DOHH2 (cell line): ENCODE data around the gene NFIA.
"Not testable (repeated sequence)": the region's sequence is repeated elsewhere in the genome, so short reads cannot be mapped to it uniquely, and the experiment has no call there.

ENCODE experiments used
- H3F3A ChIP-seq: fragments of 200-600 bp; sonication (generic), shearing (Covaris generic); 2 replicates; pipeline ENCODE4 v1.6.0; 2016; ENCODE audit warnings: antibody characterized with exemption, mild to moderate bottlenecking; ENCODE audit not compliant: control insufficient read depth, insufficient read depth
- H3K27ac ChIP-seq: fragments of 200-600 bp; sonication (generic); 2 replicates; pipeline ENCODE4 v1.5.1; 2014; ENCODE audit warnings: low read depth, mild to moderate bottlenecking, low read length, moderate library complexity
- H3K27me3 ChIP-seq: fragments of 200-600 bp; sonication (generic); 2 replicates; pipeline ENCODE4 v1.6.1; 2014; ENCODE audit warnings: mild to moderate bottlenecking, low read length, mixed read lengths; ENCODE audit not compliant: control insufficient read depth
- H3K36me3 ChIP-seq: fragments of 200-600 bp; sonication (generic); 2 replicates; pipeline ENCODE4 v1.6.1; 2014; ENCODE audit warnings: mild to moderate bottlenecking, low read length, moderate library complexity, mixed read lengths; ENCODE audit not compliant: control insufficient read depth
- H3K4me1 ChIP-seq: fragments of 200-600 bp; sonication (generic); 2 replicates; pipeline ENCODE4 v1.6.1; 2014; ENCODE audit warnings: mild to moderate bottlenecking, low read length, mixed read lengths; ENCODE audit not compliant: control insufficient read depth
- H3K4me2 ChIP-seq: fragments of 200-600 bp; sonication (generic); 2 replicates; pipeline ENCODE4 v1.6.0; 2014; ENCODE audit warnings: mild to moderate bottlenecking, low read length, moderate library complexity
- H3K4me3 ChIP-seq: fragments of 200-600 bp; sonication (generic); 2 replicates; pipeline ENCODE4 v1.5.1; 2014; ENCODE audit warnings: mild to moderate bottlenecking, low read length, mixed read lengths
- H3K79me2 ChIP-seq: fragments of 200-600 bp; sonication (generic); 2 replicates; pipeline ENCODE4 v1.6.1; 2014; ENCODE audit warnings: mild to moderate bottlenecking, low read length, mixed read lengths; ENCODE audit not compliant: control insufficient read depth
- H3K9me2 ChIP-seq: fragments of 200-600 bp; sonication (generic); replicated peaks from 2 replicates; pipeline ENCODE4 v1.6.1; 2014; ENCODE audit warnings: mild to moderate bottlenecking, low read length, mixed read lengths; ENCODE audit not compliant: control insufficient read depth
- H3K9me3 ChIP-seq: fragments of 200-600 bp; sonication (generic); 2 replicates; pipeline ENCODE4 v1.6.1; 2014; ENCODE audit warnings: antibody characterized with exemption, low read length, mixed read lengths; ENCODE audit not compliant: control insufficient read depth, insufficient read depth
- H4K20me1 ChIP-seq: fragments of 200-600 bp; sonication (generic); 2 replicates; pipeline ENCODE4 v1.6.0; 2014; ENCODE audit warnings: low read depth, mild to moderate bottlenecking, antibody characterized with exemption, low read length, moderate library complexity; ENCODE audit not compliant: control insufficient read depth, insufficient read depth
- EZH2phosphoT487 ChIP-seq: fragments of 200-600 bp; sonication (generic); IDR thresholded peaks from 2 replicates; pipeline ENCODE4 v1.6.1; 2017; ENCODE audit warnings: borderline replicate concordance, mild to moderate bottlenecking, antibody characterized with exemption, low read length, moderate library complexity, mixed read lengths
- TF ChIP-seq, protein P1 (sequence below): fragments of 200-600 bp; sonication (generic); IDR thresholded peaks from one replicate; pipeline ENCODE4 v1.5.1; 2014; ENCODE audit warnings: antibody characterized with exemption, mild to moderate bottlenecking, low read depth, low read length; ENCODE audit not compliant: poor library complexity, severe bottlenecking

NFIA gene

DNA sequence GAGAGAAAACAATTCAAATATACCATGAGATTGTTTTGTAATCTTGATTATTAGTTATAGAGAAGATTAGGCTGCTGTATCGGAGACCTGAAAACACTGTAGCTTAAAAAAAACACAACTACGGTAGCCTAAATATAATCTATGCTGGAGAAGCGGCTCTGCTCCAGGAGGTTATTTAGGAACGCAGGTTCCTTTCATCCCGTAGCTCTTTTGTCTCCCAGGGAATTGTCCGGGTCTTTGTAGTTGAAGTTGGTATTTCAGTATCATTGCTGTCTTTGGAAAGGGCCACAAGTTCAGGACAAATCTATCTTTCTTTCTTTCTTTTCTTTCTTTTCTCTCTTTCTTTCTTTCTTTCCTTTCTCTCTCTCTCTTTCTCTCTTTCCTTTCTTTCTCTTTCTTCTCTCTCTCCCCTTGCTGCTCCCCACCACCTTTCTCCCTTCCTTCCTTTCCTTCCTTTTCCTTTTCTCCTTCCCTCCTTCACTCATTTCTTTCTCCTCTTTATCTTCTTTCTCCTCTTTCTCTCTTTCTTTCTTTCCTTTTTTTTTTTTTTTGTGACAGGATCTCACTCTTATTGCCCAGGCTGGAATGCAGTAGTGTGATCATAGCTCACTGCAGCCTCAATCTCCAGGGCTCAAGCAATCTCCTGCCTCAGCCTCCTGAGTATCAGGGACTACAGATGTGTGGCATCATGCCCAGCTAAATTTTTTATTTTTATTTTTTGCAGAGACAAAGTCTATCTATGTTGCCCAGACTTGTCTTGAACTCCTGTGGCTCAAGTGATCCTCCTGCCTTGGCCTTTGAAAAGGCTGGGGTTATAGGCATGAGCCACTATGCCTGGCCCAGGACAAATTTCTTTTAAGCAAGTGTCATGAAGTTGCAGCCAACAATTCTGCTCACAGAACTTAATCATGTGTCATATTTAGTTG, 10.9 kb upstream of the NFIA start:
- no peak for TF ChIP-seq EZH2phosphoT487
- TF ChIP-seq, protein P1, sequence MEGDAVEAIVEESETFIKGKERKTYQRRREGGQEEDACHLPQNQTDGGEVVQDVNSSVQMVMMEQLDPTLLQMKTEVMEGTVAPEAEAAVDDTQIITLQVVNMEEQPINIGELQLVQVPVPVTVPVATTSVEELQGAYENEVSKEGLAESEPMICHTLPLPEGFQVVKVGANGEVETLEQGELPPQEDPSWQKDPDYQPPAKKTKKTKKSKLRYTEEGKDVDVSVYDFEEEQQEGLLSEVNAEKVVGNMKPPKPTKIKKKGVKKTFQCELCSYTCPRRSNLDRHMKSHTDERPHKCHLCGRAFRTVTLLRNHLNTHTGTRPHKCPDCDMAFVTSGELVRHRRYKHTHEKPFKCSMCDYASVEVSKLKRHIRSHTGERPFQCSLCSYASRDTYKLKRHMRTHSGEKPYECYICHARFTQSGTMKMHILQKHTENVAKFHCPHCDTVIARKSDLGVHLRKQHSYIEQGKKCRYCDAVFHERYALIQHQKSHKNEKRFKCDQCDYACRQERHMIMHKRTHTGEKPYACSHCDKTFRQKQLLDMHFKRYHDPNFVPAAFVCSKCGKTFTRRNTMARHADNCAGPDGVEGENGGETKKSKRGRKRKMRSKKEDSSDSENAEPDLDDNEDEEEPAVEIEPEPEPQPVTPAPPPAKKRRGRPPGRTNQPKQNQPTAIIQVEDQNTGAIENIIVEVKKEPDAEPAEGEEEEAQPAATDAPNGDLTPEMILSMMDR, result no peak

DNA sequence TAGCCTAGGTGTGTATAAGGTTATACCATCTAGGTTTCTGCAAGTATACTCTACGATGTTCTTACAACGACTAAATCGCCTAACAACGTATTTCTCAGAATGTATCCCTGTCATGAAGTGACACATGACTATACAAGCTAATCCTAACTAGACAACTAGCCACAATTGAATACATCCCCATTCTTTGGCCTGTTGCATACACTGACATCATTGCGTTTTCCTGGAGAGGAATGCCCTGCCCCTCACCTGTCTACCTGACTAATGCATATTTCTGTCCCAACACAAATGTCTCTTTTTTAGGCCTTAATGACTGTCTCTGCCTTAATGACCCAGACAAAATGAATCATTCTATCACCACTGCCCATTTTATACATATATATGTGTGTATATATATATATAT, 8.5 kb upstream of the NFIA start:
- Histone ChIP-seq H3K9me3 (no peaks in the 10 kb centered on the region), H3K27ac (no peak overlapping the region), H3F3A (peaks cover 23% of the 10 kb centered on the region), H3K4me2 (no peak overlapping the region), H3K36me3 (no peaks in the 10 kb centered on the region), H3K9me2 (no peaks in the 10 kb centered on the region), H4K20me1 (no peaks in the 10 kb centered on the region), H3K27me3 (no peaks in the 10 kb centered on the region), H3K79me2 (no peaks in the 10 kb centered on the region), H3K4me3 (no peak overlapping the region), H3K4me1 (peaks cover 20% of the 10 kb centered on the region)
- TF ChIP-seq, protein P1, result no peak
- TF ChIP-seq EZH2phosphoT487, result no peak

More for the DNA sequence above, 10.9 kb upstream of the NFIA start:
- Histone ChIP-seq H3K9me3 (no peaks in the 10 kb centered on the region), H4K20me1 (no peaks in the 10 kb centered on the region), H3K27me3 (no peaks in the 10 kb centered on the region), H3K27ac (no peak overlapping the region), H3K79me2 (no peaks in the 10 kb centered on the region), H3K9me2 (no peaks in the 10 kb centered on the region), H3F3A (peaks cover 5% of the 10 kb centered on the region; the same call in 1 of the 2 replicates), H3K4me1 (peaks cover 8% of the 10 kb centered on the region), H3K4me3 (no peak overlapping the region), H3K4me2 (no peak overlapping the region), H3K36me3 (no peaks in the 10 kb centered on the region)

DNA sequence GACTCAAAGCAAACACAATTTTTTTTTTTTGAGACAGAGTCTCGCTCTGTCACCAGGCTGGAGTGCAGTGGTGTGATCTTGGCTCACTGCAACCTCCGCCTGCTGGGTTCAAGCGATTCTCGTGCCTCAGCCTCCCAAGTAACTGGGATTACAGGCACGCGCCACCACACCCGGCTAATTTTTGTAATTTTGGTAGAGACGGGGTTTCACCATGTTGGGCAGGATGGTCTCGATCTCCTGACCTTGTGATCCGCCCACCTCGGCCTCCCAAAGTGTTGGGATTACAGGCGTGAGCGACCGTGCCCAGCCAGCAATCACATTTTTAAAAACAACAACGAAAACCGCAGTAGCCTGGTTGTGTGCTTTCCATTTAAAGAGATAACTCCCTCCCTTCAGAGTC, 6.5 kb upstream of the NFIA start:
- peak overlapping the region; percentile 90 for H3K4me3 ChIP-seq
- H4K20me1 ChIP-seq, H3K9me3 ChIP-seq, H3K36me3 ChIP-seq, H3K9me2 ChIP-seq, H3K27me3 ChIP-seq, H3K79me2 ChIP-seq: not testable (repeated sequence)
- peak overlapping the region; percentile 98 for H3K4me2 ChIP-seq
- peak overlapping the region; percentile 96; the same call in 1 of the 2 replicates for H3K27ac ChIP-seq
- peaks cover 39% of the 10 kb centered on the region for H3F3A ChIP-seq
- H3K4me1 ChIP-seq, result peaks cover 39% of the 10 kb centered on the region
